Left forelimb (tissue), 1 donor: Measurements from ENCODE around the gene SORCS2.

Experiments used
- DNase-seq: peaks from one replicate; pipeline ENCODE4 v3.0.0-alpha.2; 2018; ENCODE audit warnings: low spot score

The SORCS2 gene

GRCh38 chr4:7222521-7222920 is 30.2 kb downstream of the SORCS2 start:
- DNase-seq, result no peak

GRCh38 chr4:7223541-7223940 is 31.2 kb downstream of the SORCS2 start:
- no peak for DNase-seq

GRCh38 chr4:7224001-7224400 is 31.7 kb downstream of the SORCS2 start:
- DNase-seq, result no peak

- no peak for DNase-seq
Measured at GRCh38 chr4:7224878-7225533, 32.7 kb downstream of the SORCS2 start.

- DNase-seq, result no peak
Measured at GRCh38 chr4:7226439-7226838, 34.1 kb downstream of the SORCS2 start.

- no peak for DNase-seq
Measured at GRCh38 chr4:7227008-7227407, 34.7 kb downstream of the SORCS2 start.

- no peak for DNase-seq
Measured at GRCh38 chr4:7228734-7229133, 36.4 kb downstream of the SORCS2 start.

- no peak for DNase-seq
Measured at GRCh38 chr4:7232061-7232650, 39.8 kb downstream of the SORCS2 start.

- DNase-seq, result no peak
Measured at GRCh38 chr4:7233006-7233580, 40.8 kb downstream of the SORCS2 start.

- DNase-seq, result no peak
Measured at GRCh38 chr4:7233601-7234000, 41.3 kb downstream of the SORCS2 start.

GRCh38 chr4:7234355-7235029 is 42.2 kb downstream of the SORCS2 start:
- no peak for DNase-seq

GRCh38 chr4:7235030-7235380 is 42.7 kb downstream of the SORCS2 start:
- DNase-seq, result no peak

- no peak for DNase-seq
Measured at GRCh38 chr4:7236847-7237246, 44.5 kb downstream of the SORCS2 start.

GRCh38 chr4:7237873-7238272 is 45.5 kb downstream of the SORCS2 start:
- DNase-seq, result no peak

GRCh38 chr4:7238300-7238960 is 46.1 kb downstream of the SORCS2 start:
- DNase-seq, result no peak

GRCh38 chr4:7239101-7239820 is 46.9 kb downstream of the SORCS2 start:
- DNase-seq, result no peak

GRCh38 chr4:7239844-7240243 is 47.5 kb downstream of the SORCS2 start:
- no peak for DNase-seq

GRCh38 chr4:7240306-7240705 is 48.0 kb downstream of the SORCS2 start:
- DNase-seq, result no peak

- DNase-seq, result no peak
Measured at GRCh38 chr4:7241597-7242125, 49.3 kb downstream of the SORCS2 start.

GRCh38 chr4:7242766-7243165 is 50.4 kb downstream of the SORCS2 start:
- DNase-seq, result no peak

GRCh38 chr4:7243609-7244330 is 51.4 kb downstream of the SORCS2 start:
- no peak for DNase-seq
